HCT116 (cell line): ENCODE data around the gene REXO4.

Experiments used
- CEBPB ChIP-seq: IDR thresholded peaks from 2 replicates; pipeline ENCODE4 v1.6.1; 2012; ENCODE audit warnings: low read depth
- EGR1 ChIP-seq: IDR thresholded peaks from 2 replicates; pipeline ENCODE4 v1.6.1; 2012; ENCODE audit warnings: low read depth
- EZH2phosphoT487 ChIP-seq: fragments of 200-600 bp; IDR thresholded peaks from 2 replicates; pipeline ENCODE4 v1.6.1; 2018; ENCODE audit warnings: antibody characterized with exemption, borderline replicate concordance
- POLR2A ChIP-seq: IDR thresholded peaks from 2 replicates; pipeline ENCODE4 v1.7.0; 2011; ENCODE audit warnings: borderline replicate concordance; ENCODE audit not compliant: insufficient read depth, insufficient read length; ENCODE audit errors: extremely low read depth
- POLR2AphosphoS5 ChIP-seq: IDR thresholded peaks from 2 replicates; pipeline ENCODE4 v1.6.1; 2011; ENCODE audit warnings: mild to moderate bottlenecking, low read depth, low read length, moderate library complexity
- SIN3A ChIP-seq: IDR thresholded peaks from 2 replicates; pipeline ENCODE4 v1.6.1; 2012; ENCODE audit warnings: low read depth
- SRF ChIP-seq: IDR thresholded peaks from 2 replicates; pipeline ENCODE4 v1.6.1; 2012; ENCODE audit warnings: low read depth
- TF ChIP-seq, protein P1 (sequence below), 3 experiments: fragments of 200-600 bp in 1 of 3; sonication (generic) in 1 of 3; IDR thresholded peaks in 2 of 3; conservative IDR thresholded peaks in 1 of 3; 2 replicates each; pipeline ENCODE4 v1.5.1; 2012 to 2017; ENCODE audit warnings: low read depth in 2 of 3, low read length in 2 of 3, antibody characterized with exemption in 1 of 3, borderline replicate concordance in 1 of 3, control low read depth in 1 of 3, mild to moderate bottlenecking in 1 of 3, mixed read lengths in 1 of 3, mixed run types in 1 of 3, moderate library complexity in 1 of 3; ENCODE audit not compliant: insufficient read depth in 1 of 3
- TF ChIP-seq, protein P2 (sequence below): IDR thresholded peaks from 2 replicates; pipeline ENCODE4 v1.6.1; 2011; ENCODE audit warnings: mild to moderate bottlenecking, low read length, moderate library complexity; ENCODE audit not compliant: insufficient replicate concordance; ENCODE audit errors: extremely low read depth
- TF ChIP-seq, protein P3 (sequence below): IDR thresholded peaks from 2 replicates; pipeline ENCODE4 v1.6.1; 2012

- TF ChIP-seq, protein P1, sequence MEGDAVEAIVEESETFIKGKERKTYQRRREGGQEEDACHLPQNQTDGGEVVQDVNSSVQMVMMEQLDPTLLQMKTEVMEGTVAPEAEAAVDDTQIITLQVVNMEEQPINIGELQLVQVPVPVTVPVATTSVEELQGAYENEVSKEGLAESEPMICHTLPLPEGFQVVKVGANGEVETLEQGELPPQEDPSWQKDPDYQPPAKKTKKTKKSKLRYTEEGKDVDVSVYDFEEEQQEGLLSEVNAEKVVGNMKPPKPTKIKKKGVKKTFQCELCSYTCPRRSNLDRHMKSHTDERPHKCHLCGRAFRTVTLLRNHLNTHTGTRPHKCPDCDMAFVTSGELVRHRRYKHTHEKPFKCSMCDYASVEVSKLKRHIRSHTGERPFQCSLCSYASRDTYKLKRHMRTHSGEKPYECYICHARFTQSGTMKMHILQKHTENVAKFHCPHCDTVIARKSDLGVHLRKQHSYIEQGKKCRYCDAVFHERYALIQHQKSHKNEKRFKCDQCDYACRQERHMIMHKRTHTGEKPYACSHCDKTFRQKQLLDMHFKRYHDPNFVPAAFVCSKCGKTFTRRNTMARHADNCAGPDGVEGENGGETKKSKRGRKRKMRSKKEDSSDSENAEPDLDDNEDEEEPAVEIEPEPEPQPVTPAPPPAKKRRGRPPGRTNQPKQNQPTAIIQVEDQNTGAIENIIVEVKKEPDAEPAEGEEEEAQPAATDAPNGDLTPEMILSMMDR (IDR thresholded peaks at IDR 0.05 in 2 of 3, conservative IDR thresholded peaks at IDR 0.05 in 1 of 3; ENCODE audit: borderline replicate concordance in 1 of 3, insufficient read depth in 1 of 3, low read depth in 2 of 3, low read length in 2 of 3): no peak
- TF ChIP-seq SIN3A (no peak), POLR2AphosphoS5 (no peak), EZH2phosphoT487 (no peak), POLR2A (no peak), EGR1 (no peak), CEBPB (no peak), SRF (no peak)
- TF ChIP-seq, protein P2, sequence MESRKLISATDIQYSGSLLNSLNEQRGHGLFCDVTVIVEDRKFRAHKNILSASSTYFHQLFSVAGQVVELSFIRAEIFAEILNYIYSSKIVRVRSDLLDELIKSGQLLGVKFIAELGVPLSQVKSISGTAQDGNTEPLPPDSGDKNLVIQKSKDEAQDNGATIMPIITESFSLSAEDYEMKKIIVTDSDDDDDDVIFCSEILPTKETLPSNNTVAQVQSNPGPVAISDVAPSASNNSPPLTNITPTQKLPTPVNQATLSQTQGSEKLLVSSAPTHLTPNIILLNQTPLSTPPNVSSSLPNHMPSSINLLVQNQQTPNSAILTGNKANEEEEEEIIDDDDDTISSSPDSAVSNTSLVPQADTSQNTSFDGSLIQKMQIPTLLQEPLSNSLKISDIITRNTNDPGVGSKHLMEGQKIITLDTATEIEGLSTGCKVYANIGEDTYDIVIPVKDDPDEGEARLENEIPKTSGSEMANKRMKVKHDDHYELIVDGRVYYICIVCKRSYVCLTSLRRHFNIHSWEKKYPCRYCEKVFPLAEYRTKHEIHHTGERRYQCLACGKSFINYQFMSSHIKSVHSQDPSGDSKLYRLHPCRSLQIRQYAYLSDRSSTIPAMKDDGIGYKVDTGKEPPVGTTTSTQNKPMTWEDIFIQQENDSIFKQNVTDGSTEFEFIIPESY: no peak
- TF ChIP-seq, protein P3, sequence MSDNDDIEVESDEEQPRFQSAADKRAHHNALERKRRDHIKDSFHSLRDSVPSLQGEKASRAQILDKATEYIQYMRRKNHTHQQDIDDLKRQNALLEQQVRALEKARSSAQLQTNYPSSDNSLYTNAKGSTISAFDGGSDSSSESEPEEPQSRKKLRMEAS: no peak
Observed at GRCh38 chr9:133360400-133361393, 57.1 kb downstream of the REXO4 start.
